HG02759 (cell line): ENCODE data around the gene FPGT.
A peak's percentile ranks its signal among the peaks of the same experiment; 100 is the strongest.
"Not testable (repeated sequence)": the region's sequence is repeated elsewhere in the genome, so short reads cannot be mapped to it uniquely, and the experiment has no call there.

Experiments used
- ATAC-seq: cut with Tn5 transposase; IDR thresholded peaks from one replicate; pipeline ENCODE4 v1.9.1; 2021; ENCODE audit warnings: mild to moderate bottlenecking, moderate library complexity; ENCODE audit not compliant: unreplicated experiment

The FPGT gene

GRCh38 chr1:74197657-74198552, at the start of gene FPGT, which contains the start of gene LRRIQ3:
Gene FPGT, plus strand, starts transcription at chr1:74198242. Its CDS starts 37 bp downstream, at chr1:74198279.
Gene LRRIQ3, minus strand, starts transcription at chr1:74198176. Its CDS starts 14,492 bp downstream, at chr1:74183684.
- peak; percentile 96 for ATAC-seq

GRCh38 chr1:74160046-74160445, 38.0 kb upstream of the FPGT start:
- no peak for ATAC-seq

GRCh38 chr1:74161497-74161896, 36.5 kb upstream of the FPGT start:
- ATAC-seq, result no peak

- no peak for ATAC-seq
Observed at GRCh38 chr1:74162333-74162732, 35.7 kb upstream of the FPGT start.

GRCh38 chr1:74174423-74174822, 23.6 kb upstream of the FPGT start:
- not testable (repeated sequence) for ATAC-seq

- no peak for ATAC-seq
Observed at GRCh38 chr1:74180490-74180889, 17.6 kb upstream of the FPGT start.

GRCh38 chr1:74193908-74194307, 4.1 kb upstream of the FPGT start:
- no peak for ATAC-seq

- no peak for ATAC-seq
Observed at GRCh38 chr1:74195339-74195738, 2.7 kb upstream of the FPGT start.

GRCh38 chr1:74197255-74197654, 787 bp upstream of the FPGT start:
- ATAC-seq, result no peak

GRCh38 chr1:74199504-74199903, 1.5 kb downstream of the FPGT start:
- no peak for ATAC-seq

- no peak for ATAC-seq
Observed at GRCh38 chr1:74205266-74205665, 7.2 kb downstream of the FPGT start.

- ATAC-seq, result no peak
Observed at GRCh38 chr1:74215229-74215628, 17.2 kb downstream of the FPGT start.

- ATAC-seq, result no peak
Observed at GRCh38 chr1:74222701-74223100, 24.7 kb downstream of the FPGT start.

GRCh38 chr1:74223453-74223852, 25.4 kb downstream of the FPGT start:
- ATAC-seq, result no peak

GRCh38 chr1:74235153-74235552, 37.1 kb downstream of the FPGT start, which contains the start of gene TNNI3K:
Gene TNNI3K, plus strand, starts transcription at chr1:74235387. Its CDS starts 65 bp downstream, at chr1:74235452.
- no peak for ATAC-seq

- ATAC-seq, result no peak
Observed at GRCh38 chr1:74236440-74236839, 38.4 kb downstream of the FPGT start.

- no peak for ATAC-seq
Observed at GRCh38 chr1:74237035-74237434, 39.0 kb downstream of the FPGT start.

- ATAC-seq, result no peak
Observed at GRCh38 chr1:74237787-74238186, 39.7 kb downstream of the FPGT start.

- no peak for ATAC-seq
Observed at GRCh38 chr1:74245168-74245772, 47.2 kb downstream of the FPGT start.

GRCh38 chr1:74246315-74246714, 48.3 kb downstream of the FPGT start:
- no peak for ATAC-seq

- no peak for ATAC-seq
Observed at GRCh38 chr1:74247881-74248528, 50.0 kb downstream of the FPGT start.
